HepG2 (cell line): ENCODE data around the gene LRRC19. TPM values are rescaled to one million over a fixed set of nuclear protein-coding genes. Genes with fewer than 3 reads are reported as not detected.

Experiments
- ATAC-seq: fragments of 200-7000 bp; cut with Tn5 transposase; 3 replicates; pipeline ENCODE4 v1.9.1; 2020; ENCODE audit warnings: mild to moderate bottlenecking, moderate library complexity
- BruUV-seq: library from RNA; stranded (reverse); fragments of 400-500 nt; replicated peaks from 2 replicates; lab custom pipeline; 2021; lab: Mats Ljungman, UMichigan
- CTCF ChIA-PET: fragments of 300-600 bp; formaldehyde crosslinking; extraction: SDS; loops from one replicate; lab custom pipeline; 2021; ENCODE audit warnings: low total read pairs, inconsistent platforms, low intra/inter-chr PET ratio; lab: Yijun Ruan, JAX
- POLR2A ChIA-PET: fragments of 350-600 bp; sonication (Branson Sonifier 250); formaldehyde crosslinking; loops from one replicate; lab custom pipeline; 2020; ENCODE audit warnings: antibody characterized with exemption, inconsistent platforms; lab: Yijun Ruan, JAX
- DNase-seq: peaks from one replicate; pipeline ENCODE4 v3.0.0-alpha.2; 2015; ENCODE audit warnings: low spot score
- FAIRE-seq: peaks from 3 replicates; lab custom pipeline; 2011; peaks lifted over from hg19 to GRCh38; lab: Jason Lieb, UNC
- H2AFZ ChIP-seq: one replicate; pipeline ENCODE4 v1.6.1; 2011; ENCODE audit warnings: low read length, inconsistent platforms
- H3K27ac ChIP-seq: fragments of 300-600 bp; 3 replicates; pipeline ENCODE4 v1.8.0; 2011; ENCODE audit warnings: mixed run types, mild to moderate bottlenecking, mixed read lengths, low read length, inconsistent platforms; ENCODE audit not compliant: insufficient read depth; ENCODE audit errors: extremely low read length
- H3K27me3 ChIP-seq, 2 experiments: fragments of 200-600 bp in 1 of 2; 2 replicates in 1 of 2; 3 replicates in 1 of 2; pipeline versions ENCODE4 v1.6.0 to v1.8.0; 2011; ENCODE audit warnings: low read length in 2 of 2, mild to moderate bottlenecking in 2 of 2, moderate library complexity in 2 of 2, inconsistent platforms in 1 of 2; ENCODE audit not compliant: insufficient read depth in 2 of 2, control insufficient read depth in 1 of 2
- H3K36me3 ChIP-seq, 2 experiments: fragments of 200-600 bp in 1 of 2; replicated peaks in 1 of 2; 2 replicates in 1 of 2; 3 replicates in 1 of 2; pipeline versions ENCODE4 v1.5.1 to v1.8.0; 2011; ENCODE audit warnings: low read length in 2 of 2, inconsistent platforms in 1 of 2; ENCODE audit not compliant: insufficient read depth in 2 of 2, control insufficient read depth in 1 of 2
- H3K4me1 ChIP-seq: 2 replicates; pipeline ENCODE4 v1.5.1; 2012; ENCODE audit warnings: low read length, inconsistent platforms; ENCODE audit not compliant: insufficient read depth
- H3K4me2 ChIP-seq: 2 replicates; pipeline ENCODE4 v1.6.0; 2011; ENCODE audit warnings: low read depth, low read length, inconsistent platforms
- H3K4me3 ChIP-seq, 3 experiments: fragments of 200-600 bp in 1 of 3; sonication (generic), shearing (Covaris generic) in 1 of 3; replicated peaks in 1 of 3; 2 replicates each; pipeline ENCODE4 v1.5.1; 2011 to 2016; ENCODE audit warnings: low read length in 3 of 3, inconsistent platforms in 2 of 3, low read depth in 2 of 3, mild to moderate bottlenecking in 2 of 3, control low read depth in 1 of 3, mixed read lengths in 1 of 3; ENCODE audit not compliant: insufficient read depth in 1 of 3
- H3K79me2 ChIP-seq: one replicate; pipeline ENCODE4 v1.6.1; 2011; ENCODE audit warnings: low read length, inconsistent platforms; ENCODE audit not compliant: insufficient read depth
- H3K9ac ChIP-seq: 2 replicates; pipeline ENCODE4 v1.6.0; 2011; ENCODE audit warnings: mild to moderate bottlenecking, low read depth, low read length, inconsistent platforms; ENCODE audit not compliant: insufficient read depth
- H3K9me3 ChIP-seq: 2 replicates; pipeline ENCODE4 v1.5.1; 2012; ENCODE audit warnings: mild to moderate bottlenecking, low read length
- H4K20me1 ChIP-seq: 2 replicates; pipeline ENCODE4 v1.6.0; 2011; ENCODE audit warnings: inconsistent platforms, mild to moderate bottlenecking, low read length, moderate library complexity; ENCODE audit not compliant: insufficient read depth
- HDAC1 ChIP-seq: sonication (generic); formaldehyde crosslinking; IDR thresholded peaks from 2 replicates; pipeline ENCODE4 v1.5.1; 2020; ENCODE audit warnings: mild to moderate bottlenecking, missing genetic modification reagents
- HMGXB4 ChIP-seq, 2 experiments: sonication (generic) in 1 of 2; formaldehyde crosslinking in 1 of 2; IDR thresholded peaks; 2 replicates each; pipeline versions ENCODE4 v1.4.0 to v1.6.1; 2018 to 2020; ENCODE audit warnings: missing genetic modification reagents in 2 of 2, borderline replicate concordance in 1 of 2, low read depth in 1 of 2, mild to moderate bottlenecking in 1 of 2, missing biosample characterization in 1 of 2
- HNRNPUL1 ChIP-seq: fragments of 200-400 bp; formaldehyde crosslinking; IDR thresholded peaks from 2 replicates; pipeline ENCODE4 v1.6.1; 2017; ENCODE audit warnings: low read depth, mild to moderate bottlenecking, low read length, moderate library complexity
- PRDM10 ChIP-seq: sonication (generic); formaldehyde crosslinking; IDR thresholded peaks from 2 replicates; pipeline ENCODE4 v1.4.0; 2020; ENCODE audit warnings: low read depth, missing genetic modification reagents
- SAP130 ChIP-seq: IDR thresholded peaks from 2 replicates; pipeline ENCODE4 v1.6.1; 2016; ENCODE audit warnings: low read depth
- SNAPC4 ChIP-seq: sonication (generic); formaldehyde crosslinking; IDR thresholded peaks from 2 replicates; pipeline ENCODE4 v1.4.0; 2020; ENCODE audit warnings: mild to moderate bottlenecking, missing genetic modification reagents
- TEAD3 ChIP-seq: optimal IDR thresholded peaks from 2 replicates; pipeline ENCODE3; 2016; ENCODE audit warnings: borderline replicate concordance
- ZNF276 ChIP-seq: sonication (generic); formaldehyde crosslinking; IDR thresholded peaks from 2 replicates; pipeline ENCODE4 v1.4.0; 2020; ENCODE audit warnings: mild to moderate bottlenecking, low read depth, missing genetic modification reagents
- ZNF382 ChIP-seq: sonication (generic); formaldehyde crosslinking; IDR thresholded peaks from 2 replicates; pipeline ENCODE4 v1.5.0; 2020; ENCODE audit warnings: missing genetic modification reagents, mild to moderate bottlenecking, borderline replicate concordance
- ZNF552 ChIP-seq: sonication (generic); formaldehyde crosslinking; IDR thresholded peaks from 2 replicates; pipeline ENCODE4 v1.9.0; 2022; ENCODE audit warnings: missing genetic modification reagents, mild to moderate bottlenecking, borderline replicate concordance
- ZNF773 ChIP-seq: sonication (generic); formaldehyde crosslinking; IDR thresholded peaks from 2 replicates; pipeline ENCODE4 v1.4.0; 2020; ENCODE audit warnings: missing genetic modification reagents, borderline replicate concordance
- WGBS: methylation state at CpG from one replicate; pipeline ENCODE4 v1.1.6; 2017; ENCODE audit warnings: low lambda C conversion rate; 5-methylcytosine and 5-hydroxymethylcytosine counted together
- in situ Hi-C: cut with HindIII; loops from 2 replicates; pipeline ENCODE4 v1.10.0; 2017; ENCODE audit warnings: low pct_unique_long_range_greater_than_20kb; ENCODE audit not compliant: extremely low pct_ligation_motif_present
- intact Hi-C: fragments of 100-400 bp; cut with micrococcal nuclease; formaldehyde crosslinking; loops from one replicate; pipeline ENCODE4 v1.10.0; 2022; ENCODE audit not compliant: unreplicated experiment
- polyA plus RNA-seq, 8 experiments: library from polyadenylated mRNA; depleted of rRNA in 3 of 8; stranded (reverse) in 7 of 8; unstranded in 1 of 8; fragments of >200 nt; fragmentation: Illumina TruSeq in 4 of 8; extraction: Trizol in 4 of 8; gene quantifications; 2 replicates each; pipeline versions ENCODE4 v1.2.1 to v1.2.3, GENCODE V29; 2011 to 2016; ENCODE audit warnings: low read depth in 4 of 8, missing spikeins in 1 of 8, mixed read lengths in 1 of 8; ENCODE audit not compliant: insufficient read depth in 1 of 8
- total RNA-seq, 5 experiments: library from RNA; depleted of rRNA; stranded (reverse); fragments of >200 nt; fragmentation: Illumina TruSeq; extraction: Trizol; gene quantifications; 2 replicates each; pipeline ENCODE4 v1.2.3, GENCODE V29; 2016; ENCODE audit warnings: low read depth in 1 of 5

LRRC19 gene
- total and polyA plus RNA-seq, 2 of the 13 experiments (the other 11 are each of a cell fraction or from before 2014, with no cell fraction given) = not detected

- 0 out of 2 replicates have a peak, but pooled peaks cover 2% of the 10 kb centered on the region for H4K20me1 ChIP-seq
- no peaks in the 10 kb centered on the region for H3K9me3 ChIP-seq
- in situ Hi-C loops (no loop called here), intact Hi-C loops (no loop called here)
- peaks cover 64% of the 10 kb centered on the region for H3K4me1 ChIP-seq
- ChIA-PET POLR2A (interaction anchor here (0.9 kb wide), 1 partner anchor 10 kb away, joined by 7 read pairs; the partner anchor contains the start of gene IFT74), CTCF (no interaction called here)
- DNase-seq = no peak
- H3K9ac ChIP-seq = peak overlapping the region; percentile 95; the same call in 1 of the 2 replicates
- H3K27me3 ChIP-seq = no peaks in the 10 kb centered on the region; a peak in 1 of 5 replicates
- BruUV-seq = TSS peak; percentile 60
- no peak for ATAC-seq
- peak overlapping the region; percentile 90 to 98 (median 93); a peak in 5 of 6 replicates for H3K4me3 ChIP-seq
- 12% methylated on average over 2 of the region's 2 CpGs for WGBS
- H3K27ac ChIP-seq = no peak overlapping the region
- FAIRE-seq = no peak
- H3K79me2 ChIP-seq = peaks cover 59% of the 10 kb centered on the region
- no peaks in the 10 kb centered on the region; a peak in 1 of 5 replicates for H3K36me3 ChIP-seq
- H2AFZ ChIP-seq = no peak overlapping the region
- H3K4me2 ChIP-seq = peak overlapping the region; percentile 80
- TF ChIP-seq ZNF276 (CRISPR knock-in tag) (no peak), ZNF773 (CRISPR knock-in tag) (no peak), ZNF382 (CRISPR knock-in tag) (no peak), HNRNPUL1 (no peak), SNAPC4 (CRISPR knock-in tag) (no peak), PRDM10 (CRISPR knock-in tag) (no peak), HMGXB4 (CRISPR knock-in tag; IDR thresholded peaks at IDR 0.05; ENCODE audit: borderline replicate concordance in 1 of 2, low read depth in 1 of 2) (no peak), SAP130 (CRISPR knock-in tag) (0 out of 2 replicates have a peak, but pooled peaks have one; percentile 20), HDAC1 (CRISPR knock-in tag) (no peak), ZNF552 (CRISPR knock-in tag) (no peak), TEAD3 (CRISPR knock-in tag) (peak; percentile 47)
Observed at GRCh38 chr9:26945591-26945990, 59.9 kb downstream of the LRRC19 start.
